GM12872 (cell line): ENCODE data around the gene SEC61B.

Experiments used
- CTCF ChIP-seq: IDR thresholded peaks from 3 replicates; pipeline ENCODE4 v1.5.1; 2011; ENCODE audit warnings: low read depth, mild to moderate bottlenecking, low read length, moderate library complexity; ENCODE audit not compliant: insufficient read depth

The SEC61B gene

GRCh38 chr9:99193466-99193821 lies 28.6 kb upstream of the SEC61B start:
- no peak for TF ChIP-seq CTCF

- no peak for TF ChIP-seq CTCF
These were observed 24.9 kb upstream of the SEC61B start for GRCh38 chr9:99197124-99197630.

DNA sequence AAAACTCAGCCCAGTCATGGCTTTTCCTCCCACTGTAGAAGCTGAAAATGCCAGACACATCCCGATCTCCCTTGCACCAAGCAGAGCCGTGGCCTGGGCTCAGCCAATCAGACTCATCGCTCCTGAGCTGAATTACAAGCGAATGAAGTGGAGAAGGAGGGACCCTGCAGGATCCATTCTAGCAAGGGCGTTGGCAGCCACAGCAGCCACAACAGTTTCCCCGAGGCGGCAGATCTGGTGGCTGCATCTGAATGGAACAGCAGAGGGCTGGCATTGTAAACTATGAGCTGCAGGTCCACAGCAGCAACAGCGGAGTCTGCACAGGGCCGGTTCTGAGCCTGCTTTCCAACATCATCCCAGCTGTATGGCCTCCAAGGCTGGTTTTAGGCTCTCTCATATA lies 24.1 kb upstream of the SEC61B start:
- no peak for TF ChIP-seq CTCF

- TF ChIP-seq CTCF, result no peak
These were observed 22.0 kb upstream of the SEC61B start for GRCh38 chr9:99199938-99200539.

DNA sequence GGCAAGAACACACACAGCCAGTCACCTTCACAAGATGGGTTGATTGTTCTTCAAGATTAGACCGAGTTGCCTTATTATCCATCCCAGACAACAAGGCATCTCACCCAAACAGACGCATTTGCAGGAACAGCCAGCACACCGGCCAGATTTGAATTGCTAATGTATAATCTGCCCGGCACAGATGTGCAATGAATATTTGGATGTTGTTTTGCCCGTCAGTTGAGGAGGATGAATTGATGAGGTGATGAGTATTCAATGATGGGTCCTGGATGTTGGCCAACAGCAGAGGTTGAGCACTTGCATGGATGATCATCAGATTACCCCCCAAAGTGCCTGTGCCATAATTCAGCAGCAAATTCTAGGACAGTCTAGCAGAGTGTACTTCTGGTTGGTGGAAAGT lies 20.5 kb upstream of the SEC61B start:
- TF ChIP-seq CTCF, result no peak

GRCh38 chr9:99210572-99210971 lies 11.5 kb upstream of the SEC61B start:
- TF ChIP-seq CTCF, result no peak

DNA sequence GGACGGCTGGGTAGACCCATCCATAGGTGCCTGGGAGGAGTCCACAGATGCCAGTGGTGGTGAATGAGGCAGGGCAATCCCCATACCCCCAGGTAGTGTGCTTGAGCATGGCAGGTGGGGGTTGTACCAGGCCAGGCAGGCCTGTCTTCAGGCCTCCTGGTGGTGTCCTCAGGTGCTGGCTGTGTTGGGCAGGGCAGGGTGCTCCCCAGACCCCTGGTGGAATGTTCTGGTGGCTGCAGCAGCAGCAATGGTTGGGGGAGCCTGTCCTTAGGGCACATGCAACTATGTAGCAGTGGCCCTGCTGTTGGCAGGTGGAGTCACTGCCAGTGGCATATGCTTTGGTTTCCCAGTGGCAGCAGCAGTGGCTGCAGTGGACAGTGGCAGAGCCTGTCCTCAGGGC lies 10.3 kb upstream of the SEC61B start:
- TF ChIP-seq CTCF, result 0 out of 3 replicates have a peak, but pooled peaks have one; percentile 33
